K562 (cell line): ENCODE results near the gene SH3D19.

ENCODE experiments used
- BRCA1 ChIP-seq, 2 experiments: fragments of 450-650 bp in 1 of 2; sonication (generic) in 1 of 2; formaldehyde crosslinking in 1 of 2; IDR thresholded peaks; 2 replicates each; pipeline versions ENCODE4 v1.5.0 to v1.6.1; 2017 to 2020; ENCODE audit warnings: mild to moderate bottlenecking in 1 of 2, missing genetic modification reagents in 1 of 2
- CCNT2 ChIP-seq: IDR thresholded peaks from 2 replicates; pipeline ENCODE4 v1.6.1; 2011; ENCODE audit warnings: borderline replicate concordance, low read depth, mild to moderate bottlenecking, moderate library complexity, mixed read lengths, low read length; ENCODE audit not compliant: insufficient read length; ENCODE audit errors: extremely low read depth
- E2F3 ChIP-seq: fragments of 250-450 bp; sonication (Bioruptor Pico); IDR thresholded peaks from 2 replicates; pipeline ENCODE4 v1.4.0; 2020; ENCODE audit warnings: mild to moderate bottlenecking
- POLR2A ChIP-seq: fragments of 450-650 bp; conservative IDR thresholded peaks from 2 replicates; pipeline ENCODE4 v1.6.1; 2016

DNA sequence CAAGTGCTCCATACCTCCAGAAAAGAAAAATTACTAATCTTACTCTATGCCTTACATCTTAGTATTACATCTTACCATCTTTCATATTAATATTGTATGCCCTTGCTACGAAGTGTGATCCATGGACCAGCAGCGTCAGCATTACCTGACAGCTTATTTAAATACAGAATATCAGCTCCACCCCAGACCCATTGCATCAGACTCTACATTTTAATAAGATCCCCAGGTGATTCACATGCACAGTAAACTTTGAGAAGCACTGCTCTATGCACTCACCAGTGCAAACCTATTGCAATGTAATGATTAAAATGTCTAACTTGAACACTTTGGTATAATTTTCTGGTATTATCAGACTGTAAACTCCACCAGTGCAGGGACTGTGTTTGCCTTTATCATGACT is 14.1 kb upstream of the SH3D19 start:
- no peak for TF ChIP-seq E2F3 (CRISPR knock-in tag)
- no peak for TF ChIP-seq BRCA1 (IDR thresholded peaks at IDR 0.05)
- no peak for TF ChIP-seq BRCA1 (CRISPR knock-in tag; IDR thresholded peaks at IDR 0.05)
- TF ChIP-seq CCNT2: no peak
- no peak for TF ChIP-seq POLR2A
